ENCODE data around the gene CA6. TPM values are rescaled to one million over a fixed set of nuclear protein-coding genes. Genes with fewer than 3 reads are reported as not detected.
"Not testable (repeated sequence)": the region's sequence is repeated elsewhere in the genome, so short reads cannot be mapped to it uniquely, and the experiment has no call there.

The CA6 gene
- polyA plus RNA-seq, 2 donors: 0.06 TPM; not detected in 1

- not testable (repeated sequence) for H3K4me3 ChIP-seq (ENCODE audit: low read depth in 1 of 2, low read length in 2 of 2); H3K4me1 ChIP-seq (ENCODE audit: control insufficient read depth in 2 of 2, insufficient read depth in 2 of 2, low read length in 1 of 2); H3K36me3 ChIP-seq (ENCODE audit: control insufficient read depth in 2 of 2, insufficient read depth in 2 of 2, low read length in 1 of 2); H3K9me3 ChIP-seq (ENCODE audit: control insufficient read depth in 2 of 2, insufficient read depth in 1 of 2, low read depth in 1 of 2, low read length in 1 of 2); H3K27me3 ChIP-seq (ENCODE audit: control insufficient read depth in 1 of 2, insufficient read depth in 2 of 2, low read length in 2 of 2); H3K27ac ChIP-seq (ENCODE audit: low read depth in 2 of 2, low read length in 1 of 2)
- WGBS, 2 donors: 56 to 64% methylated on average over 12 of the region's 13 CpGs
Observed at GRCh38 chr1:8993962-8994675, 48.5 kb downstream of the CA6 start.

- not testable (repeated sequence) for H3K9me3 ChIP-seq (ENCODE audit: control insufficient read depth in 2 of 2, insufficient read depth in 1 of 2, low read depth in 1 of 2, low read length in 1 of 2); H3K27me3 ChIP-seq (ENCODE audit: control insufficient read depth in 1 of 2, insufficient read depth in 2 of 2, low read length in 2 of 2); H3K4me3 ChIP-seq (ENCODE audit: low read depth in 1 of 2, low read length in 2 of 2); H3K4me1 ChIP-seq (ENCODE audit: control insufficient read depth in 2 of 2, insufficient read depth in 2 of 2, low read length in 1 of 2); H3K36me3 ChIP-seq (ENCODE audit: control insufficient read depth in 2 of 2, insufficient read depth in 2 of 2, low read length in 1 of 2)
- 63 to 74% methylated on average over 13 of the region's 13 CpGs for WGBS, 2 donors
- H3K27ac ChIP-seq (ENCODE audit: low read depth in 2 of 2, low read length in 1 of 2): peak overlapping the region; percentile 41 to 67
Observed at GRCh38 chr1:9001534-9002214, 56.0 kb downstream of the CA6 start.

GRCh38 chr1:9002215-9002560 lies 56.5 kb downstream of the CA6 start:
- not testable (repeated sequence) for H3K27ac ChIP-seq (ENCODE audit: low read depth in 2 of 2, low read length in 1 of 2); H3K27me3 ChIP-seq (ENCODE audit: control insufficient read depth in 1 of 2, insufficient read depth in 2 of 2, low read length in 2 of 2); H3K4me1 ChIP-seq (ENCODE audit: control insufficient read depth in 2 of 2, insufficient read depth in 2 of 2, low read length in 1 of 2); H3K9me3 ChIP-seq (ENCODE audit: control insufficient read depth in 2 of 2, insufficient read depth in 1 of 2, low read depth in 1 of 2, low read length in 1 of 2); H3K36me3 ChIP-seq (ENCODE audit: control insufficient read depth in 2 of 2, insufficient read depth in 2 of 2, low read length in 1 of 2); H3K4me3 ChIP-seq (ENCODE audit: low read depth in 1 of 2, low read length in 2 of 2)
- WGBS, 2 donors: 55 to 68% methylated on average over 11 of the region's 11 CpGs

GRCh38 chr1:9004031-9004699 lies 58.5 kb downstream of the CA6 start:
- Histone ChIP-seq H3K36me3 (ENCODE audit: control insufficient read depth in 2 of 2, insufficient read depth in 2 of 2, low read length in 1 of 2) (no peaks in the 10 kb centered on the region), H3K4me3 (ENCODE audit: low read depth in 1 of 2, low read length in 2 of 2) (no peak overlapping the region), H3K27me3 (ENCODE audit: control insufficient read depth in 1 of 2, insufficient read depth in 2 of 2, low read length in 2 of 2) (no peaks in the 10 kb centered on the region), H3K9me3 (ENCODE audit: control insufficient read depth in 2 of 2, insufficient read depth in 1 of 2, low read depth in 1 of 2, low read length in 1 of 2) (no peaks in the 10 kb centered on the region), H3K4me1 (ENCODE audit: control insufficient read depth in 2 of 2, insufficient read depth in 2 of 2, low read length in 1 of 2) (peaks cover 0 to 2% of the 10 kb centered on the region in 2 donors), H3K27ac (ENCODE audit: low read depth in 2 of 2, low read length in 1 of 2) (no peak overlapping the region)
- WGBS, 2 donors: 87 to 88% methylated on average over 11 of the region's 11 CpGs

- WGBS, 2 donors: 60 to 76% methylated on average over 22 of the region's 22 CpGs
- Histone ChIP-seq H3K9me3 (ENCODE audit: control insufficient read depth in 2 of 2, insufficient read depth in 1 of 2, low read depth in 1 of 2, low read length in 1 of 2) (no peaks in the 10 kb centered on the region), H3K36me3 (ENCODE audit: control insufficient read depth in 2 of 2, insufficient read depth in 2 of 2, low read length in 1 of 2) (no peaks in the 10 kb centered on the region)
Observed at GRCh38 chr1:9004700-9005394, 59.2 kb downstream of the CA6 start.

DNA sequence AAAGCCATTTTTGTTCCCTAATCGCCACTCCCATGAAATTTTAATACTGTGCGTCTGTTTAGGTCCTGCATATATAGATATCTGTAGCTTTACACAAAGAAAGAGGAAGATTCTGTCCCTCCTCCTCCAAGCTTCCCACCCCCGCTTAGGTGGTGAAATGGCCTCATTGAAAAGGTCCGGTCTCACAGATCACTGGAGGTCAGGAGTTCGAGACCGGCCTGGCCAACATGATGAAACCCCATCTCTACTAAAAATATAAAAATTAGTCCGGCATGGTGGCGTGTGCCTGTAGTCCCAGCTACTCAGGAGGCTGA lies 59.7 kb downstream of the CA6 start:
- Histone ChIP-seq H3K27me3 (ENCODE audit: control insufficient read depth in 1 of 2, insufficient read depth in 2 of 2, low read length in 2 of 2) (no peaks in the 10 kb centered on the region), H3K9me3 (ENCODE audit: control insufficient read depth in 2 of 2, insufficient read depth in 1 of 2, low read depth in 1 of 2, low read length in 1 of 2) (no peaks in the 10 kb centered on the region), H3K4me3 (ENCODE audit: low read depth in 1 of 2, low read length in 2 of 2) (no peak overlapping the region), H3K36me3 (ENCODE audit: control insufficient read depth in 2 of 2, insufficient read depth in 2 of 2, low read length in 1 of 2) (no peaks in the 10 kb centered on the region), H3K4me1 (ENCODE audit: control insufficient read depth in 2 of 2, insufficient read depth in 2 of 2, low read length in 1 of 2) (peaks cover 0 to 2% of the 10 kb centered on the region in 2 donors), H3K27ac (ENCODE audit: low read depth in 2 of 2, low read length in 1 of 2) (no peak overlapping the region)
- 65 to 79% methylated on average over 8 of the region's 8 CpGs for WGBS, 2 donors

More at GRCh38 chr1:9004700-9005394, 59.2 kb downstream of the CA6 start:
- Histone ChIP-seq H3K4me3 (ENCODE audit: low read depth in 1 of 2, low read length in 2 of 2) (no peak overlapping the region), H3K27me3 (ENCODE audit: control insufficient read depth in 1 of 2, insufficient read depth in 2 of 2, low read length in 2 of 2) (no peaks in the 10 kb centered on the region), H3K27ac (ENCODE audit: low read depth in 2 of 2, low read length in 1 of 2) (no peak overlapping the region), H3K4me1 (ENCODE audit: control insufficient read depth in 2 of 2, insufficient read depth in 2 of 2, low read length in 1 of 2) (peaks cover 0 to 2% of the 10 kb centered on the region in 2 donors)

DNA sequence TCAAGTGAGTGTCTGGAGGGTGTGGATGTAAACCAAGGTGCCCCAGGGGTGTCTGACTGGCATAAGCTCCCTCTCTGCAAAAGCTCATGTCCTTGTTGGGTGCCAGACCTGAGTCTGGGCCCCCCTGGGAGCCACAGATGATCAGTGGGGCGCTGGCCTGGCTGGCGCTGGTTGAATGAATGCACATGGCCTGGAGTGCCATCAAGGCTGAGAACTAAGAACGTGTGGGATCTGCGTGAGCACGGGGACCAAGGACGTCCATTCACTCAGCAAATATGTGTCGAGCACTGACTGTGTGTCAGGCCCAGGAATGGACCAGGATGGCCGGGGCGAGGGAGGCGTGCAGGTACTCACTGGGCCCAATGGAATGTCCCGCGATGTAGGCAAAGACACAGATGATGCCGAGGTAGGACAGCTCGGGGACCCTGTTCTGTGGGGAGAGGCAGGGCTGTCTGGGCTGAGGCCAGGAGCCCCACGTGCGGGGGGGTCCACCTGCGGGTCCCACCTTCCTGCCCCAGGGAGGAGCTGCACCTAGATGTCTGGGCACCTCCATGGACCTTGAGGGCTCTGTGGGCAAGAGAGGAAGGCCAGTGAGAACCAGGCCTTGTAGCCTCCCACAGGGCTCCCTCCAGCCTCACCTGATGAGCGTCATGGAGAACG lies 61.4 kb downstream of the CA6 start:
- H3K9me3 ChIP-seq (ENCODE audit: control insufficient read depth in 2 of 2, insufficient read depth in 1 of 2, low read depth in 1 of 2, low read length in 1 of 2): no peaks in the 10 kb centered on the region
- WGBS, 2 donors: 93 to 94% methylated on average over 19 of the region's 19 CpGs
- H3K27me3 ChIP-seq (ENCODE audit: control insufficient read depth in 1 of 2, insufficient read depth in 2 of 2, low read length in 2 of 2): no peaks in the 10 kb centered on the region
- no peak overlapping the region for H3K4me3 ChIP-seq (ENCODE audit: low read depth in 1 of 2, low read length in 2 of 2)
- H3K4me1 ChIP-seq (ENCODE audit: control insufficient read depth in 2 of 2, insufficient read depth in 2 of 2, low read length in 1 of 2): peaks cover 0 to 2% of the 10 kb centered on the region in 2 donors
- H3K36me3 ChIP-seq (ENCODE audit: control insufficient read depth in 2 of 2, insufficient read depth in 2 of 2, low read length in 1 of 2): no peaks in the 10 kb centered on the region
- no peak overlapping the region for H3K27ac ChIP-seq (ENCODE audit: low read depth in 2 of 2, low read length in 1 of 2)

GRCh38 chr1:9008236-9008635 lies 62.6 kb downstream of the CA6 start:
- no peak overlapping the region for H3K27ac ChIP-seq (ENCODE audit: low read depth in 2 of 2, low read length in 1 of 2)

More at GRCh38 chr1:9008236-9008635, 62.6 kb downstream of the CA6 start:
- Histone ChIP-seq H3K27me3 (ENCODE audit: control insufficient read depth in 1 of 2, insufficient read depth in 2 of 2, low read length in 2 of 2) (no peaks in the 10 kb centered on the region), H3K4me3 (ENCODE audit: low read depth in 1 of 2, low read length in 2 of 2) (no peak overlapping the region), H3K9me3 (ENCODE audit: control insufficient read depth in 2 of 2, insufficient read depth in 1 of 2, low read depth in 1 of 2, low read length in 1 of 2) (no peaks in the 10 kb centered on the region), H3K4me1 (ENCODE audit: control insufficient read depth in 2 of 2, insufficient read depth in 2 of 2, low read length in 1 of 2) (peaks cover 0 to 2% of the 10 kb centered on the region in 2 donors), H3K36me3 (ENCODE audit: control insufficient read depth in 2 of 2, insufficient read depth in 2 of 2, low read length in 1 of 2) (no peaks in the 10 kb centered on the region)
- 89 to 90% methylated on average over 10 of the region's 10 CpGs for WGBS, 2 donors
